Measurements from ENCODE around the gene TRERF1. TPM values are rescaled to one million over a fixed set of nuclear protein-coding genes. Genes with fewer than 3 reads are reported as not detected.

Gene TRERF1
- total and polyA plus RNA-seq, 12 donors = 4.7 to 16.6 (median 8.0) TPM

DNA sequence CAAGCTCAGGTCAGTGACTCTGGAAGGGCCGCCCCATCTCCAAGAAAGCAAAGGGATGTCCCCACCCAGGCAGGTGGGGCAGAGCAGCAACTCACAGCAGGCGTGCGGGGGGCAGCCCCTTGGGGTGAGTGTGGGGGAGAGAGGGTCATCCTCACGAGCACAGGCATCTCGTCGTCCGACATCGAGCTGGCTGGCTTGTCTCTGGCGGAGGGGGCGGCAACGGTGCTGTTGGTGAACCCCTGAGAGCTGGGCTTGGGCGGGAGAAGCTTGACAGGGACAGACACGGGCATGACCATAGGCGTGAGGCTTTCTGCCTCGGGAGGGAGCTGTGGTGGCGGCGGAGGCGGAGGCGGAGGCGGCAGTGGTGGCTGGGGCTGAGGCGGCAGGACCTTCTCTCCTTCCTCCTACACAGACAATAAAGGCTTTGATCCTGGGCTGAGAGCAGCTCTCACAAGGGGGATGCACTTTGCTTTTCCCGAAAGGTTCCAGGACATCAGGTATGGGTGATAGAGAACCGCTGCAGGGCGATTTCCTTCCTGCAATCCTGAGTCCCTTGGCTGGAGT lies 188.5 kb downstream of the TRERF1 start:
- Histone ChIP-seq H3K4me3 (no peak overlapping the region), H3K27me3 (no peaks in the 10 kb centered on the region), H3K36me3 (replicated peaks in 1 of 2) (peaks cover 0 to under 1% of the 10 kb centered on the region in 2 donors), H3K9me3 (replicated peaks in 1 of 3) (no peaks in the 10 kb centered on the region), H3K4me1 (replicated peaks in 1 of 2) (peaks cover 0 to 4% of the 10 kb centered on the region in 2 donors), H3K27ac (peak overlapping the region in 1 of 5 donors; percentile 1)
- WGBS, 4 donors = 88 to 94% (median 92%) methylated on average over 14 to 24 of the region's 24 CpGs
- no peak for DNase-seq
- TF ChIP-seq, protein P1, sequence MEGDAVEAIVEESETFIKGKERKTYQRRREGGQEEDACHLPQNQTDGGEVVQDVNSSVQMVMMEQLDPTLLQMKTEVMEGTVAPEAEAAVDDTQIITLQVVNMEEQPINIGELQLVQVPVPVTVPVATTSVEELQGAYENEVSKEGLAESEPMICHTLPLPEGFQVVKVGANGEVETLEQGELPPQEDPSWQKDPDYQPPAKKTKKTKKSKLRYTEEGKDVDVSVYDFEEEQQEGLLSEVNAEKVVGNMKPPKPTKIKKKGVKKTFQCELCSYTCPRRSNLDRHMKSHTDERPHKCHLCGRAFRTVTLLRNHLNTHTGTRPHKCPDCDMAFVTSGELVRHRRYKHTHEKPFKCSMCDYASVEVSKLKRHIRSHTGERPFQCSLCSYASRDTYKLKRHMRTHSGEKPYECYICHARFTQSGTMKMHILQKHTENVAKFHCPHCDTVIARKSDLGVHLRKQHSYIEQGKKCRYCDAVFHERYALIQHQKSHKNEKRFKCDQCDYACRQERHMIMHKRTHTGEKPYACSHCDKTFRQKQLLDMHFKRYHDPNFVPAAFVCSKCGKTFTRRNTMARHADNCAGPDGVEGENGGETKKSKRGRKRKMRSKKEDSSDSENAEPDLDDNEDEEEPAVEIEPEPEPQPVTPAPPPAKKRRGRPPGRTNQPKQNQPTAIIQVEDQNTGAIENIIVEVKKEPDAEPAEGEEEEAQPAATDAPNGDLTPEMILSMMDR (IDR thresholded peaks at IDR 0.05) = no peak
- no peak for TF ChIP-seq POLR2A (IDR thresholded peaks at IDR 0.05)
- intact Hi-C loops (cut with DNase I) = no loop called here

DNA sequence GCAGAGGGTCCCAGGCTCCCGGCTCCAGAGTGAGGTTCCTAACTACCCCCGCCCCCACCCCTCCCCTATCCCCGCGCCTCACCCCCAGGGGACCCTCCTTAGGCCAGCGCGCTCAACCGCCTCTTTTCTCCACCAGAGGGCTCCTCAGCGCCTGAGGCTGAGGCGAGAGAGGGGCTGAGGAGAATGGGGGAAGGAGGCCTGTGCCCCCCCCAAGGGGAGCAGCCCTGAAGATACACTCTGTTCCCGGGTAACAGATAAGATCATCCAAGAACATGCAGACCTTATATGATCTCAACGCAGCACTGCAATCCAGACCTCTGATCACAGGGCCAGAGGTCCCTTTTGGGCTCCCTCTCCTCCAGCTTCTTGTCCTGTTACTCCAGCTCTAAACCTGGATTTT lies 190.8 kb downstream of the TRERF1 start:
- no peak overlapping the region for H3K4me3 ChIP-seq
- H3K27ac ChIP-seq = peak overlapping the region in 2 of 5 donors; percentile 47 to 73
- H3K9me3 ChIP-seq (replicated peaks in 1 of 3) = no peaks in the 10 kb centered on the region
- TF ChIP-seq, protein P1 (IDR thresholded peaks at IDR 0.05) = peak in 5 of 6 experiments; percentile 30 to 47 (median 42)
- TF ChIP-seq POLR2A (IDR thresholded peaks at IDR 0.05) = no peak
- 66 to 83% (median 77%) methylated on average over 6 to 11 of the region's 11 CpGs for WGBS, 4 donors
- no peak for DNase-seq
- no peaks in the 10 kb centered on the region for H3K36me3 ChIP-seq (replicated peaks in 1 of 2)
- peaks cover 0 to 20% of the 10 kb centered on the region in 2 donors for H3K4me1 ChIP-seq (replicated peaks in 1 of 2)
- no peaks in the 10 kb centered on the region for H3K27me3 ChIP-seq
- intact Hi-C loops (cut with DNase I) = no loop called here

DNA sequence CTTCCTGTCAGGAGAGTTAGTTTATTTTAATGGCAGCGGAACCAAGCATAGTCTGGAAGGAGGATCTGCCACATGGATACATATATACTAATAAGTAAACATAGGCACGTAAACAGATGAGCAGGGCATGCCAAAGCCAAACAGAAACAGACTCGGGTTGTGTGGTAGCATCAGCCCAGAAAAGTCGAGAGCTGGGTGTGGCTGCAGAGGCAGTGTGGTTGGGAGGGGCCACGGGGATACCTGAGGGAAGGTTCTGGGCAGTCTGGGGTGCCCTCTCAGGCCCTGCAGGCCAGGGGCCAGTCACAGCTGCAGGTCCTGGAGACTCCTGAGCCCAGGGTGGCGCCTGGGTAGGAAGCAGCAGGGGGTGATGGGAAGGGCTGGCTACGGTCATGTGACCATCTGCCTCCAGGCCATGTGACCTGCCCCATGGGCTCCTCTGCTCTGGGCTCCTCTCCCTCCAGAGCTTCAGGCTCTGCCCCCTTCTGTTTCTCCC lies 191.3 kb downstream of the TRERF1 start:
- Histone ChIP-seq H3K9me3 (replicated peaks in 1 of 3) (no peaks in the 10 kb centered on the region), H3K27ac (peak overlapping the region in 3 of 5 donors; percentile 26 to 73 (median 47)), H3K27me3 (no peaks in the 10 kb centered on the region), H3K4me1 (replicated peaks in 1 of 2) (peaks cover 0 to 20% of the 10 kb centered on the region in 2 donors), H3K4me3 (no peak overlapping the region), H3K36me3 (replicated peaks in 1 of 2) (no peaks in the 10 kb centered on the region)
- 74 to 85% (median 79%) methylated on average over 6 to 7 of the region's 7 CpGs for WGBS, 4 donors
- DNase-seq = no peak
- TF ChIP-seq, protein P1 (IDR thresholded peaks at IDR 0.05) = no peak
- no peak for TF ChIP-seq POLR2A (IDR thresholded peaks at IDR 0.05)
- intact Hi-C loops (cut with DNase I) = no loop called here

DNA sequence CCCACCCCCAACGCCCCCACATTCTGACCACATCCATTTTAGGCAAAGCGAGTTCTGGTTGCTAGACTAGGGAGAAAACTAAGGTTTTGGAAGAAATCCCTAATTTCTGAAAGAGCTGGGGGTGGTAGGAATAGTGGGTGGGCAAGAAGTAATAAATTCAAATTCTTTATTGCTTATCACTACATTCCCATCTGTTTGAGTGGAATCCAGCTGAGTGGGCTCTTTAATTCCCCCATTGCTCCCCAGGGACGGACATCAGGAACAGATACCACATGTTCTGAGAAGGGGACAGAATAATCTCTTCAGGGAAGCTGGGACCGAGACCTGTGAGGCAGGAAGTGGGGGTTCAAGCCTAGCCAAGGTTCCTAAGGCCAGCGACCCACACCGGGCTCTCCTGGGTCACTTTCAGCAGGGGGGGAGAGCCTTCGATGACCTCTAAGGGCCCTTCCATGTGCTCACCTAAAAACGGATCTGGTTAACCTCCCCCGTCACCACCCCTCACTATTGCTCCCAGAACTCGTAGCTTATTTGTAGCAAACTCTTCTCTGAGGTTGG lies 191.8 kb downstream of the TRERF1 start:
- Histone ChIP-seq H3K27me3 (no peaks in the 10 kb centered on the region), H3K4me1 (replicated peaks in 1 of 2) (peaks cover 0 to 20% of the 10 kb centered on the region in 2 donors), H3K27ac (peak overlapping the region in 3 of 5 donors; percentile 26 to 73 (median 47)), H3K36me3 (replicated peaks in 1 of 2) (no peaks in the 10 kb centered on the region), H3K9me3 (replicated peaks in 1 of 3) (no peaks in the 10 kb centered on the region), H3K4me3 (no peak overlapping the region)
- intact Hi-C loops (cut with DNase I) = no loop called here
- 76 to 81% (median 79%) methylated on average over 10 of the region's 10 CpGs for WGBS, 4 donors
- TF ChIP-seq, protein P1 (IDR thresholded peaks at IDR 0.05) = no peak
- TF ChIP-seq POLR2A (IDR thresholded peaks at IDR 0.05) = no peak
- DNase-seq = no peak
